ENCODE measurements around the gene TK2.
"Not testable (repeated sequence)": the region's sequence is repeated elsewhere in the genome, so short reads cannot be mapped to it uniquely, and the experiment has no call there.

The TK2 gene

DNA sequence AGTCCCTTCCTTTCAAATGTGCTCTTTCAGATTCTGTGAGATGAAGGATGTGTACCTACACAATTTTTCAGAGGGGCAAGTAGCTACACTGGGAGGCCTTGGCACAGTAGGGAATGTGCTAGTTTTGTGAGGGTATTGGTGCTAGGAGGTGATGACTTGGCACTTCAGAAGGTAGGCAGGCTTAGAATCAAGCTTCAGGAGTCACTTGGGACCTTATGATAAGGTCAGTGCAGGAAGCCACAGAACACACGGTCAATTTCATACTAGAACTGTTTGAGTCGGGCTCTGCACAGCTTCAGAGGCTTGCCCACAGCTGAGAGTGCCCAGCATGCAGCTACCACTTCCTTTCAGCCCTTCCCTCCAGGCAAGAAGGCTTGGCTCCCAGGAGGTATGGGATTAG is 22.4 kb upstream of the TK2 start:
- no peak for DNase-seq (ENCODE audit: low spot score)

DNA sequence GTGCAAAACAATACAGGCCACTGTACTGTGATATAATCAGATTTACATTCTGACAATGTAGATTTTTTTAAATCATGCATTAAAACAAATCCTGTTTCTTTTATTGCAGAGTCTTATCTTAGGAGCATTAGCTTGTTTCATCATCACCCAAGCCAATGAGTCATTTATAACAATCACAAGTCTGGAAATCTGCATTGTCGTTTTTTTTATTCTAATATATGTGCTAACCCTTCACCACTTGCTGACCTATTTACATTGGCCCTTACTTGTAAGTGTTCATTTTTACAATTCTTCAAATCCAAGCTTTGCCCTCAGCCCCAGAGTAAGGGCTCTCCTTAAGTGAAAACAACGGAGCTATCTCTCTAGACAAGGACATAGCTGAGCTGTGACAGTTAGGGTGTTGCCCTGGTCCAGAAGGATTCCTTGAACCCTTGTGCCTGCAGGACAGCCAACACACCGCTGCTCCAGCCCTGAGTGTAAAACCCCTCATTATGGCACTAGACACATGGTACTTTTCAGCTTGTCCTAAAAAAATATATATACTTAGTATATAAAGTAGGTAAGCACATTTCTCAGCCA is 20.0 kb upstream of the TK2 start:
- DNase-seq (ENCODE audit: low spot score) = no peak

DNA sequence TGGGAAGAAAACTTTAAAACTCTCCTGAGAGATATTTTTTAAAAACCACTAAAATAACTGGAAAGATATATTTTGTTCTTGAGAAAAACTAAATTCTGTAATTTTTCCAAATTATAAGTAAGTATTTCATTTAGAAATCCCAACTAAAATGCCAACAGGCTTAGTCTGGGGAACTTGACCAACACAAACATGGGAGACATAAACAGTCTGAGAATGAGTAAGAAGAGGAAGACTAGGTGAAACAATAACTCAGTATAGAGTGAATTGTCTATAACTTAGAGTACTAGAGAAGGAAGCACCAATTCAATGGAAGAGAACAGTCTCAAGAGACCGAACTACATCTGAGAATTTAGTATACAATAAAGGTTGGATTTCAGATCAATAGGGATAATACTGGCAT is 19.2 kb upstream of the TK2 start:
- DNase-seq (ENCODE audit: low spot score) = no peak

GRCh38 chr16:66568355-66568754 is 18.4 kb upstream of the TK2 start:
- no peak for DNase-seq (ENCODE audit: low spot score)

GRCh38 chr16:66567270-66567669 is 17.3 kb upstream of the TK2 start:
- DNase-seq (ENCODE audit: low spot score) = not testable (repeated sequence)

DNA sequence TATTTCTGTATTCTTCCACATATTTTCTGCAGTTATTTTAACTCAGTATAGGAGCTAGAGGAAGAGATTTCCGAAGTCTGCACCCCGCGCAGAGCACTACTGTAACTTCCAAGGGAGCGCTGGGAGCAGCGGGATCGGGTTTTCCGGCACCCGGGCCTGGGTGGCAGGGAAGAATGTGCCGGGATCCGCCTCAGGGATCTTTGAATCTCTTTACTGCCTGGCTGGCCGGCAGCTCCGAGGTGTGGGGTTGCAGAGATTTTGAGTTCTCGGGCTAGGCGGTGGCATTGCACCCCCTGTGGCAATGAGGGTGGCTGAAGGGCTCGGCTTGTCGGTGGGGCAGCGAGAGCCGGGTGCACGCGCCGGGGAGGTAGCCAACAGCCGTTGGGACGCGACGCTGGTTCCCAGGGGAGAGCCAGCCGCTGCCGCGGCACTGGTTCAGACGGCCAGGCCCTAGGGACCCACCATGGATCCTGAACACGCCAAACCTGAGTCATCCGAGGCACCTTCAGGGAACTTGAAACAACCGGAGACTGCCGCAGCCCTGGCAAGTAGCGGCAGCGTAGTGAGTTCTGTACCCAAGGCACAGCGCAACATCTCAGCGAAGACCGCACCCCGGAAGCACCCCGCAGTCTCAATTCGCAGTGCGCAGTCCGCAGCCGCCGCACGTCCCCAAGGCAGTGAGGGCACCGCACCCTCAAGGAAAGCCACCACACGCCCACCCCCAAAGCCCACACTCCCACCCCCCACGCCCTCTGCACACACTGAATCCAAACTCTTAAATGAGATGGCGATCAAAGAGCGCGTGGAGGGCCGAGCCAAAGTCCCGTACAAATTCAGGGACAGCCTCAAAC is 16.4 kb upstream of the TK2 start, which contains the start of gene CMTM1:
Gene CMTM1 (plus strand): TSS at position 389 of the 851 bp plus-strand sequence. CDS start 75 bp downstream, at position 464.
- DNase-seq (ENCODE audit: low spot score) = no peak

DNA sequence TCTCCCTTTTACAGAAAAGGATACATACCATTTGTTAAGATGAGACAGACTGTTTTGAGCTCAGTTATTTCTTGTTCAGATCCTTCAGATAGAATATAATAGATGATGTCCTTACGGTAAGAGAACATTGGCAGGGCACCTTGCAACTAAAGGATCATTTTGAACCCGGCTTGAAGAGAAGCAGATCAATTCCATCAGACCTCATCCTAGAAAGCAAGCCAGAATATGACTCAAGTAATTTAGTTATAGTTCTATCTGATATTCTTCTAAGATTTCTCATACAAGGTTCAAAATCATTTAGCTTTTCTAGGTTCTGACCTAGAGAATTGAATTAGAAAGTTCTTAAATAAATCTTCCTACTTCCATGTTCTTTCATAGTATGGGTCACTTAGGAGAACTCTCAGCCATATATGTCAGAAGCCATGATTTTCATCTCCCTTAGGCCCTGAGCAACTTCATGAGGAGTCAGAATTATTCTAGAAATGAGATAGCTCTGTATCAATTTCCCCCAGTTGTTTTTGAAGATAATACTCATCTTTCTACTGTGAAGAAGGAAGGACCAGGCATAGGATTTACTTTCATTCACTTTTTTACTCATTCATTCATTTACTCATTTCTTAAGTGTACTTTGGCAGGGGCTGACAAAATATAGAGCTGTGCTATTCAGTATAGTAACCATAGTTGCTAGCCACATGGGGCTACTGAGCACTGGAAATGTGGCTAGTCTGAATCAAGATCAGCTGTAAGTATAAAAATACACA is 13.8 kb upstream of the TK2 start:
- no peak for DNase-seq (ENCODE audit: low spot score)

GRCh38 chr16:66562986-66563385 is 13.1 kb upstream of the TK2 start:
- DNase-seq (ENCODE audit: low spot score) = no peak

DNA sequence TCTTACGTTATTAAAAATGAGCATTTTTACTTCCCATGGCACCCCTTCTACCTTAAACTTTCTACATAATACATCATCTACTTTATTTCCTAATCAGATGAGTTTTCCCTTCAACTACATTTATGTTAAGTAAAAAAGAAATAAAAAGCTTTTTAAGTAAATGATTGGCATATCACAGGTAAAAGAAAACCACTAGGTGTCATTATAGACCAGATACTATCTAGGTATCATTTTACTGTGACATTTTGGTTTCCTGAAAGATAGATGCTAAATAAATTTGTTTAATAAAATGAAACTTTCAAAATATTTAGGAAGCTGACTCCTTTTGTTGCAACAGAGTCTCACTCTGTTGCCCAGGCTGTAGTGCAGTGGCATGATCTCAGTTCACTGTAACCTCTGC is 12.5 kb upstream of the TK2 start:
- no peak for DNase-seq (ENCODE audit: low spot score)

DNA sequence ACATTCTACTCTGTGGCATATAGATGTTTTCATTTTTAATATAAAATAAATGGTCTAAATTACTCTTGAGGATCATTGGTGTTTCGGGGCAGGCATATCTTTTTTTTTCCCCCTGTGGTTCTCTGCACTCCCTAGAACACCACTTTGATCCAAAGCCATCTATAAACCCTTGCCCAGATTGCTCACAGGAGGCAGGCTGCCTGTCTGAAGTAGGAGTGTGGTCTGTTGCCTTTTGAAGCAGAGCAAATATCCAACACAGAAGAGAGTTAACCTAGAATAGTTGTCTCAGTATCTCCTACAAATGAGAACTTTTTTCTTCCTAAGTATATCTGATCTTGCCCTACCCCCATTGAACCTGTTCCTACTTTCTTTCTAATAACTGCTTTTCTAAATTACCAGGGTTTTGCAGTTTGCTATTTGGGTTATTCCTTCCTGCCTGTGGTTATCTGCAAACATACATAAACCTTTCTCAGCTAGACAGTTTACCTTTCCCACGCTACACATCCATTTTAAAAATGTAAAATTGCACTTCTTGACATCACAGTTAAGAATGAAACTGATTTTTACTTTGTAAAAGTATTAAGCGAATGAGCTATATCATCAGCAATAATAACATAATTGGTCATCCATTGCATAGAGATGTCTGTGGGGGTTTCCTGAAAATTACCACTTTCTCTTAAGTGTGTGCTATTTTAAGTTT is 11.6 kb upstream of the TK2 start:
- no peak for DNase-seq (ENCODE audit: low spot score)

DNA sequence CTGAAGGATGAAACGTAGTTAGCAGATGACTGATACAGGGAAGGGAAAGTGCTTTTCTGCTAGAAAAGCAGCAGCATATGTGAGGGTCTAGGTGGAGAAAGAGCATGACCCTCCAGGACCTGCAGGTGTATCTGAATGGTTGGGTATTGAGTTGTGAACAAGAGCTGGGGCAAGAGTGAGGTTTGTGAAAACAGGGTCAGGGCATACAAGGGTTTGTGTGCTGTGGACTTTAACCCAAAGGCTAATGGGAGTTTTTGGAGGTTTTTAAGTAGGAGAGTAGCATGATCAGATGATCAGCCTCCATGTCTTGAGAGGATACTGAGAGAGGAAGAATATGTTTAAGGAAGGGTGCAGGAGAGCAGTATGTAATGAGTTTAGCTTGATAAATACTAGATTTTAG is 10.2 kb upstream of the TK2 start:
- no peak for DNase-seq (ENCODE audit: low spot score)

DNA sequence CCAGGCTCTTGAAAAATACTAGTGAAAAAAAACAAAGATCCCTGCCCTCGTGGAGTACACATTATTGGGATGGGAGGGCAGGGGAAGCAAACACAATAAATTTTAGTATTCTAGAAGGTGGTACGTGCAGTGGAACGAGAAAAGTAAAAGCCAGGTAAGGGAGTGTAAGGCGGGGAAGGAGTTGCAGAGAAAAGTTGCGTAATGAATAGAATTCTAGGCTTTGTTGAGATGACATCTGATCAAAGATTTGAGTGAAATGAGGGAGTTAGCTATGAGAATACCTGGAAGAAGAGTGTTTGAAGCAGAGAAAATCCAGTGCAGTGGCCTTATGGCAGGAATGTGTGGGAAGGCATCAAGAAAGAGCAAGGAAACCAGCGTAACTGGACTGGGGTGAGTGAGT is 4.6 kb upstream of the TK2 start:
- DNase-seq (ENCODE audit: low spot score) = no peak

DNA sequence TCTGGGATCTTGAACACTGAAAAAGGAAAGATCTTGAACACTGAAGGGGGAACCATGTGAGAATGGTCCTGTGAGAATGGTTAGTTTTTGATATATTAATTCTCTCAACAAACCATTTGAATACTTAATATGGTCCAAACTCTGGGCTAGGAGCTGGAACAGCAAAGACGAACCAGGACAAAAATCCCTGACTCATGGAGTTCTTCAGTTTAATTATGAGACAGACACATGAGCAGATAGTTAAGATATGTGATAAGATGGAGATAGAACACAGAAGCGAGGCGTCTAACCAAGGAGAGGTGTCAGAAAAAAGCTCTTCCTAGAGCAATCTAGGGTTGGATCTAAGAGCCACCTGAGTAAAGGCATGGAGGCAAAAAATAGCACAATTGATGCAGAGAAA is 4.1 kb upstream of the TK2 start:
- DNase-seq (ENCODE audit: low spot score) = no peak

- DNase-seq (ENCODE audit: low spot score) = no peak
Observed at GRCh38 chr16:66553223-66553622, 3.3 kb upstream of the TK2 start.

GRCh38 chr16:66552286-66553177 is 2.6 kb upstream of the TK2 start, which contains the start of gene CKLF:
Gene CKLF, plus strand, starts transcription at chr16:66552576. Its CDS starts 140 bp downstream, at chr16:66552716.
- peak; percentile 92 for DNase-seq (ENCODE audit: low spot score)

DNA sequence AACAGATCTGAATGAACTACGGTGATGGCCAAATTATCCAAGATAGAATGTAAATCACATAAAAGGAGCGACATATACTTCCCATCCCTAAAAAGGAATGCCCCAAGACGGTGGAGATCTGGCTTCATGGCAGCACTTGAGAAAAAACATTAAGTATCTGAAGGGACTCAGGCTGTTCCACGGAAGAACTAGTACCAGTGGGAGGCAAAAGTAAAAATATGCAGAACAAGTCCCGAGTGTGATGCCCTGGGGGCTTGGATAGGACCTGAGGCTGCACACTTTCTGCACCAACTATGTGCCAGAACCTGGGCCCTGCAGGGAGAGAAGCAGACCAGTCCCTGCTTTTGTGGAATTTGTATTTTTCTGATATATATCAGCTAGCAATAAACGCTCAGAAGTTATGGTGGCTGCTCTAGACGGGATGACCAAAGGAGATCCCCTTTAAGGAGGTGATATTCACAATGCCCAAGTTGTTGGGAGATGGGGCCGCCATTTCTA is 1.9 kb upstream of the TK2 start:
- DNase-seq (ENCODE audit: low spot score) = no peak

DNA sequence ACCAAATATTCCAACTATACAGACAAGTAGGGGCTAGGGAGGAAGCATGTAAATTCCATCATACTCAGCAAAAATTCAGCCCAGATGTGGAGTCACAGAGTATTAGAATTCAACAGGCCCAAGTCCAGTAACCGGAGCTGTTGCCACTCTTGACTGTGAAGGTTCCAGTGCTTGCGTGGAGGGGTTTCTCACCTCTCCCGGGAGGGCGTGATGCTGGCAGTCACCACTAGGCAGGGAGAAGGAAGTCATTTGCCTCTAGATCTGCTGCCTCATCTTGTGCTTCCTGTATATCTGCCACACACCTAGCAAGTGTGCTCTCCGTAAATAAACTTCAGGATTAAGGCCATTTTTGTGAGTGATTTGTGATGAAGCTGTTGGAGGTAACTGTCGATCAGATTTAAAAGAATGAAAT is 1.4 kb upstream of the TK2 start:
- DNase-seq (ENCODE audit: low spot score) = peak; percentile 13

DNA sequence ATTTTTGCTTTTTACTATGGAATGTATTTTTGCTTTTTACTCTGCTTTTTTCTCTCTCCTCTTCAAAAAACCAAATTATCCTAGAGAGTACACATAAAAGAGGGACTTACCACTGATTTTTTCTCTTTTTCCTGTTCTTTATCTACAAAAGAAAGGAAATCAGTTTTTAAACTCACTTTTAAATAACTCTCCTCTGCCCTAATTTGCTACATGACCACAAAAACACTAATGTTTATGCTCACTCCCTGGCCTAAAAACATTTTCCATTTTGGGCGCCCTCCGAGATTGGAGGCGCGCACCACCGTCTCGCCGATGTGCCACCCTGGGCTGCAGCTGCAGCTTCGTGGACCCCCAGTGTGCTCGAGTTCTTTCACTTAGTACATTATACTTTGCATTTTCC is 1.1 kb downstream of the TK2 start:
- DNase-seq (ENCODE audit: low spot score) = no peak

DNA sequence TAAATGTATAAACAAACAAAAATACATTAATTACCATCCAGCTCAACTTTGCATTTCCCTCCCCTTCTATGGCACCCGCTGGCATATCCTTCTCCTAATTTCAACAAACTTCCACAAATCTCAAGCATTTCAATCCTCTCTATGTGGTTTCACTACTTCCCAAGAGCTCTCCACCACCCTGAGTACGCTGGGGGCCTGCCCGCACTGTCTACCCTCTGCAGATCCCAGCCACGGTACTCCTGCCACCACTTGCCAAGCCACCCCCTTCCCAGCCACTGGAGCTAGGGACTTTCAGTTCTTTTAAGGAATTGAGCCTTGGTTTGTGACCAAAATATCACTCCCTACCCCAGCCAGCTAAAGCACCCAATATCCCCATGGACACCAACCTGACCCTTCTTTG is 1.9 kb downstream of the TK2 start:
- DNase-seq (ENCODE audit: low spot score) = no peak

GRCh38 chr16:66547101-66547989 is 2.6 kb downstream of the TK2 start:
- no peak for DNase-seq (ENCODE audit: low spot score)
